Fibroblast of lung (primary cell): ENCODE data around the gene CNNM4.

Experiments
- CTCF ChIP-seq, 2 donors: IDR thresholded peaks in 1 of 2; conservative IDR thresholded peaks in 1 of 2; 1 replicate in 1 of 2; 2 replicates in 1 of 2; pipeline ENCODE4 v1.5.1; 2011 to 2012; ENCODE audit warnings: low read length in 2 of 2, control low read depth in 1 of 2, inconsistent platforms in 1 of 2, low read depth in 1 of 2, mild to moderate bottlenecking in 1 of 2
- EZH2 ChIP-seq: IDR thresholded peaks from 2 replicates; pipeline ENCODE4 v1.5.1; 2012; ENCODE audit warnings: low read length, control low read depth, mild to moderate bottlenecking; ENCODE audit errors: missing control alignments

- TF ChIP-seq CTCF (conservative IDR thresholded peaks at IDR 0.05 in 1 of 2, IDR thresholded peaks at IDR 0.05 in 1 of 2; ENCODE audit: low read depth in 1 of 2, low read length in 2 of 2) (no peak), EZH2 (no peak)
Observed at GRCh38 chr2:96813656-96814055, 53.0 kb downstream of the CNNM4 start.
